ENCODE measurements around the gene JAM3. TPM values are rescaled to one million over a fixed set of nuclear protein-coding genes. Genes with fewer than 3 reads are reported as not detected.

The JAM3 gene
- total RNA-seq, 1 experiment from 2014 or later = 32.9 TPM

DNA sequence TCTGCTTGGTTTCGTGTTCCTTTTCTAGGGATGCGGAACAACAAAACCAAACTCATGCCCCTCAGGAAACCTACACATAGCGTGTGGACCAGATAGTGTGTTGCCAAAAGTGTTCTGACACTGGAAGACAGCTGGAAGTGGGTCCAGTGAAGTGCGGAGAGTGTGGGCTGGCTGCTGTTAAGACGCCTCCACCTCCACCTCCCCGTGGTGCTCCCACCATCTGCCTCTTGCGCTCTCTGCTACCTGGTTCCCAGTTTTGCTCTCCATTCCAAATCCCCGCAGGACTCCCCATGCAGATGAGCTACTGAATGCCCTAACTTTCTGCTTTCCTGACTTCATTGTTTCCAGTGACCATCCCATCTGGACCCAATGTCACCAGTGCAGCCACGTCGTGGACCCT, 103.1 kb downstream of the JAM3 start (continued):
- TF ChIP-seq, protein P1, sequence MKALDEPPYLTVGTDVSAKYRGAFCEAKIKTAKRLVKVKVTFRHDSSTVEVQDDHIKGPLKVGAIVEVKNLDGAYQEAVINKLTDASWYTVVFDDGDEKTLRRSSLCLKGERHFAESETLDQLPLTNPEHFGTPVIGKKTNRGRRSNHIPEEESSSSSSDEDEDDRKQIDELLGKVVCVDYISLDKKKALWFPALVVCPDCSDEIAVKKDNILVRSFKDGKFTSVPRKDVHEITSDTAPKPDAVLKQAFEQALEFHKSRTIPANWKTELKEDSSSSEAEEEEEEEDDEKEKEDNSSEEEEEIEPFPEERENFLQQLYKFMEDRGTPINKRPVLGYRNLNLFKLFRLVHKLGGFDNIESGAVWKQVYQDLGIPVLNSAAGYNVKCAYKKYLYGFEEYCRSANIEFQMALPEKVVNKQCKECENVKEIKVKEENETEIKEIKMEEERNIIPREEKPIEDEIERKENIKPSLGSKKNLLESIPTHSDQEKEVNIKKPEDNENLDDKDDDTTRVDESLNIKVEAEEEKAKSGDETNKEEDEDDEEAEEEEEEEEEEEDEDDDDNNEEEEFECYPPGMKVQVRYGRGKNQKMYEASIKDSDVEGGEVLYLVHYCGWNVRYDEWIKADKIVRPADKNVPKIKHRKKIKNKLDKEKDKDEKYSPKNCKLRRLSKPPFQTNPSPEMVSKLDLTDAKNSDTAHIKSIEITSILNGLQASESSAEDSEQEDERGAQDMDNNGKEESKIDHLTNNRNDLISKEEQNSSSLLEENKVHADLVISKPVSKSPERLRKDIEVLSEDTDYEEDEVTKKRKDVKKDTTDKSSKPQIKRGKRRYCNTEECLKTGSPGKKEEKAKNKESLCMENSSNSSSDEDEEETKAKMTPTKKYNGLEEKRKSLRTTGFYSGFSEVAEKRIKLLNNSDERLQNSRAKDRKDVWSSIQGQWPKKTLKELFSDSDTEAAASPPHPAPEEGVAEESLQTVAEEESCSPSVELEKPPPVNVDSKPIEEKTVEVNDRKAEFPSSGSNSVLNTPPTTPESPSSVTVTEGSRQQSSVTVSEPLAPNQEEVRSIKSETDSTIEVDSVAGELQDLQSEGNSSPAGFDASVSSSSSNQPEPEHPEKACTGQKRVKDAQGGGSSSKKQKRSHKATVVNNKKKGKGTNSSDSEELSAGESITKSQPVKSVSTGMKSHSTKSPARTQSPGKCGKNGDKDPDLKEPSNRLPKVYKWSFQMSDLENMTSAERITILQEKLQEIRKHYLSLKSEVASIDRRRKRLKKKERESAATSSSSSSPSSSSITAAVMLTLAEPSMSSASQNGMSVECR (CRISPR knock-in tag; IDR thresholded peaks at IDR 0.05; ENCODE audit: borderline replicate concordance) = no peak
- TF ChIP-seq FOXP1 (CRISPR knock-in tag; IDR thresholded peaks at IDR 0.05; ENCODE audit: borderline replicate concordance) (no peak), GTF2I (CRISPR knock-in tag; conservative IDR thresholded peaks at IDR 0.05) (no peak), ATF1 (CRISPR knock-in tag; IDR thresholded peaks at IDR 0.05) (no peak), TEAD1 (CRISPR knock-in tag; IDR thresholded peaks at IDR 0.05) (no peak), SMAD3 (CRISPR knock-in tag; IDR thresholded peaks at IDR 0.05; ENCODE audit: borderline replicate concordance) (no peak)
- TF ChIP-seq, protein P2, sequence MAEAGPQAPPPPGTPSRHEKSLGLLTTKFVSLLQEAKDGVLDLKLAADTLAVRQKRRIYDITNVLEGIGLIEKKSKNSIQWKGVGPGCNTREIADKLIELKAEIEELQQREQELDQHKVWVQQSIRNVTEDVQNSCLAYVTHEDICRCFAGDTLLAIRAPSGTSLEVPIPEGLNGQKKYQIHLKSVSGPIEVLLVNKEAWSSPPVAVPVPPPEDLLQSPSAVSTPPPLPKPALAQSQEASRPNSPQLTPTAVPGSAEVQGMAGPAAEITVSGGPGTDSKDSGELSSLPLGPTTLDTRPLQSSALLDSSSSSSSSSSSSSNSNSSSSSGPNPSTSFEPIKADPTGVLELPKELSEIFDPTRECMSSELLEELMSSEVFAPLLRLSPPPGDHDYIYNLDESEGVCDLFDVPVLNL (CRISPR knock-in tag; IDR thresholded peaks at IDR 0.05; ENCODE audit: borderline replicate concordance, low read depth) = no peak
- TF ChIP-seq, protein P3, sequence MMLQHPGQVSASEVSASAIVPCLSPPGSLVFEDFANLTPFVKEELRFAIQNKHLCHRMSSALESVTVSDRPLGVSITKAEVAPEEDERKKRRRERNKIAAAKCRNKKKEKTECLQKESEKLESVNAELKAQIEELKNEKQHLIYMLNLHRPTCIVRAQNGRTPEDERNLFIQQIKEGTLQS (CRISPR knock-in tag; conservative IDR thresholded peaks at IDR 0.05) = no peak
- TF ChIP-seq, protein P4, sequence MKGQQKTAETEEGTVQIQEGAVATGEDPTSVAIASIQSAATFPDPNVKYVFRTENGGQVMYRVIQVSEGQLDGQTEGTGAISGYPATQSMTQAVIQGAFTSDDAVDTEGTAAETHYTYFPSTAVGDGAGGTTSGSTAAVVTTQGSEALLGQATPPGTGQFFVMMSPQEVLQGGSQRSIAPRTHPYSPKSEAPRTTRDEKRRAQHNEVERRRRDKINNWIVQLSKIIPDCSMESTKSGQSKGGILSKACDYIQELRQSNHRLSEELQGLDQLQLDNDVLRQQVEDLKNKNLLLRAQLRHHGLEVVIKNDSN (CRISPR knock-in tag; IDR thresholded peaks at IDR 0.05) = no peak

DNA sequence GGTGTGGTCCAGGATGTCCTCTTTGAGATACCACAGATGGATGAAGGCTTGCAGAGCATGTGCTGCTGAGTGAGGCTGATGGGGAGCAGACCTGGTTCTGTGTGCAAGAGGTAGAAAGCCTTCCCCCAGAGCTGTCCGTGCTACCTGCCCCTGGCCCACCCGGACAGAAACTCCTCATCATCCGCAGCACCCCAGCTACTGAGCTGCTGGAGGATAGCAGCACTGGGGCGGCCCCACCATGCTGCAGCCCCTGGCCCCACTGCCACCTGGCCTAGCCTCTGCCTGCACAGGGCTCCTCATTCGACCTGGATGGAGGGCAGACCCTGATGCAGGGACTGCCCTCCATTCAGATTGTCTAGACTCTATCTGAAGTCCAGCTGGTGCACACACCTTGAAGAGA, 104.4 kb downstream of the JAM3 start:
- H3K27ac Mint-ChIP-seq = no peak overlapping the region
- DNase-seq (ENCODE audit: low spot score) = no peak
- no peaks in the 10 kb centered on the region for H3K4me1 Mint-ChIP-seq
- H3K36me3 Mint-ChIP-seq = peaks cover 96% of the 10 kb centered on the region
- POLR2A ChIA-PET = no interaction called here
- H3K27me3 Mint-ChIP-seq (ENCODE audit: low read depth) = no peaks in the 10 kb centered on the region
- H3K4me3 Mint-ChIP-seq = no peak overlapping the region
- ATAC-seq = no peak
- peaks cover 43% of the 10 kb centered on the region for H3K9me3 Mint-ChIP-seq
- CTCF ChIA-PET = no interaction called here
- TF ChIP-seq KAT7 (CRISPR knock-in tag; IDR thresholded peaks at IDR 0.05; ENCODE audit: borderline replicate concordance) (no peak), EMX1 (CRISPR knock-in tag; IDR thresholded peaks at IDR 0.05) (no peak), ELF4 (CRISPR knock-in tag; IDR thresholded peaks at IDR 0.05; ENCODE audit: low read depth) (no peak), NR3C1 (CRISPR knock-in tag; conservative IDR thresholded peaks at IDR 0.05; ENCODE audit: low read depth) (no peak), PRRX2 (CRISPR knock-in tag; IDR thresholded peaks at IDR 0.05) (no peak), FOXJ3 (CRISPR knock-in tag; IDR thresholded peaks at IDR 0.05; ENCODE audit: borderline replicate concordance) (no peak), NR1H2 (CRISPR knock-in tag; IDR thresholded peaks at IDR 0.05) (no peak), CREB1 (CRISPR knock-in tag; IDR thresholded peaks at IDR 0.05) (no peak), GTF2I (CRISPR knock-in tag; conservative IDR thresholded peaks at IDR 0.05) (no peak)
- TF ChIP-seq, protein P5, sequence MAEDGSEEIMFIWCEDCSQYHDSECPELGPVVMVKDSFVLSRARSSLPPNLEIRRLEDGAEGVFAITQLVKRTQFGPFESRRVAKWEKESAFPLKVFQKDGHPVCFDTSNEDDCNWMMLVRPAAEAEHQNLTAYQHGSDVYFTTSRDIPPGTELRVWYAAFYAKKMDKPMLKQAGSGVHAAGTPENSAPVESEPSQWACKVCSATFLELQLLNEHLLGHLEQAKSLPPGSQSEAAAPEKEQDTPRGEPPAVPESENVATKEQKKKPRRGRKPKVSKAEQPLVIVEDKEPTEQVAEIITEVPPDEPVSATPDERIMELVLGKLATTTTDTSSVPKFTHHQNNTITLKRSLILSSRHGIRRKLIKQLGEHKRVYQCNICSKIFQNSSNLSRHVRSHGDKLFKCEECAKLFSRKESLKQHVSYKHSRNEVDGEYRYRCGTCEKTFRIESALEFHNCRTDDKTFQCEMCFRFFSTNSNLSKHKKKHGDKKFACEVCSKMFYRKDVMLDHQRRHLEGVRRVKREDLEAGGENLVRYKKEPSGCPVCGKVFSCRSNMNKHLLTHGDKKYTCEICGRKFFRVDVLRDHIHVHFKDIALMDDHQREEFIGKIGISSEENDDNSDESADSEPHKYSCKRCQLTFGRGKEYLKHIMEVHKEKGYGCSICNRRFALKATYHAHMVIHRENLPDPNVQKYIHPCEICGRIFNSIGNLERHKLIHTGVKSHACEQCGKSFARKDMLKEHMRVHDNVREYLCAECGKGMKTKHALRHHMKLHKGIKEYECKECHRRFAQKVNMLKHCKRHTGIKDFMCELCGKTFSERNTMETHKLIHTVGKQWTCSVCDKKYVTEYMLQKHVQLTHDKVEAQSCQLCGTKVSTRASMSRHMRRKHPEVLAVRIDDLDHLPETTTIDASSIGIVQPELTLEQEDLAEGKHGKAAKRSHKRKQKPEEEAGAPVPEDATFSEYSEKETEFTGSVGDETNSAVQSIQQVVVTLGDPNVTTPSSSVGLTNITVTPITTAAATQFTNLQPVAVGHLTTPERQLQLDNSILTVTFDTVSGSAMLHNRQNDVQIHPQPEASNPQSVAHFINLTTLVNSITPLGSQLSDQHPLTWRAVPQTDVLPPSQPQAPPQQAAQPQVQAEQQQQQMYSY (CRISPR knock-in tag; IDR thresholded peaks at IDR 0.05) = no peak
- TF ChIP-seq, protein P6, sequence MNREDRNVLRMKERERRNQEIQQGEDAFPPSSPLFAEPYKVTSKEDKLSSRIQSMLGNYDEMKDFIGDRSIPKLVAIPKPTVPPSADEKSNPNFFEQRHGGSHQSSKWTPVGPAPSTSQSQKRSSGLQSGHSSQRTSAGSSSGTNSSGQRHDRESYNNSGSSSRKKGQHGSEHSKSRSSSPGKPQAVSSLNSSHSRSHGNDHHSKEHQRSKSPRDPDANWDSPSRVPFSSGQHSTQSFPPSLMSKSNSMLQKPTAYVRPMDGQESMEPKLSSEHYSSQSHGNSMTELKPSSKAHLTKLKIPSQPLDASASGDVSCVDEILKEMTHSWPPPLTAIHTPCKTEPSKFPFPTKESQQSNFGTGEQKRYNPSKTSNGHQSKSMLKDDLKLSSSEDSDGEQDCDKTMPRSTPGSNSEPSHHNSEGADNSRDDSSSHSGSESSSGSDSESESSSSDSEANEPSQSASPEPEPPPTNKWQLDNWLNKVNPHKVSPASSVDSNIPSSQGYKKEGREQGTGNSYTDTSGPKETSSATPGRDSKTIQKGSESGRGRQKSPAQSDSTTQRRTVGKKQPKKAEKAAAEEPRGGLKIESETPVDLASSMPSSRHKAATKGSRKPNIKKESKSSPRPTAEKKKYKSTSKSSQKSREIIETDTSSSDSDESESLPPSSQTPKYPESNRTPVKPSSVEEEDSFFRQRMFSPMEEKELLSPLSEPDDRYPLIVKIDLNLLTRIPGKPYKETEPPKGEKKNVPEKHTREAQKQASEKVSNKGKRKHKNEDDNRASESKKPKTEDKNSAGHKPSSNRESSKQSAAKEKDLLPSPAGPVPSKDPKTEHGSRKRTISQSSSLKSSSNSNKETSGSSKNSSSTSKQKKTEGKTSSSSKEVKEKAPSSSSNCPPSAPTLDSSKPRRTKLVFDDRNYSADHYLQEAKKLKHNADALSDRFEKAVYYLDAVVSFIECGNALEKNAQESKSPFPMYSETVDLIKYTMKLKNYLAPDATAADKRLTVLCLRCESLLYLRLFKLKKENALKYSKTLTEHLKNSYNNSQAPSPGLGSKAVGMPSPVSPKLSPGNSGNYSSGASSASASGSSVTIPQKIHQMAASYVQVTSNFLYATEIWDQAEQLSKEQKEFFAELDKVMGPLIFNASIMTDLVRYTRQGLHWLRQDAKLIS (CRISPR knock-in tag; IDR thresholded peaks at IDR 0.05; ENCODE audit: borderline replicate concordance) = no peak
- TF ChIP-seq, protein P7, sequence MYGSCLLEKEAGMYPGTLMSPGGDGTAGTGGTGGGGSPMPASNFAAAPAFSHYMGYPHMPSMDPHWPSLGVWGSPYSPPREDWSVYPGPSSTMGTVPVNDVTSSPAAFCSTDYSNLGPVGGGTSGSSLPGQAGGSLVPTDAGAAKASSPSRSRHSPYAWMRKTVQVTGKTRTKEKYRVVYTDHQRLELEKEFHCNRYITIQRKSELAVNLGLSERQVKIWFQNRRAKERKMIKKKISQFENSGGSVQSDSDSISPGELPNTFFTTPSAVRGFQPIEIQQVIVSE (CRISPR knock-in tag; IDR thresholded peaks at IDR 0.05; ENCODE audit: borderline replicate concordance) = no peak

Data from WTC11 (cell line).